GM10248 (cell line): ENCODE results near the gene NOC2L.

ENCODE experiments used
- CTCF ChIA-PET: fragments of 300-600 bp; sonication (Branson Sonifier 250); formaldehyde crosslinking; extraction: SDS; loops from one replicate; lab custom pipeline; 2021; ENCODE audit warnings: antibody characterized with exemption; lab: Yijun Ruan, JAX
- POLR2A ChIA-PET: fragments of 350-650 bp; sonication (Branson Sonifier 250); formaldehyde crosslinking; extraction: SDS; loops from one replicate; lab custom pipeline; 2020; ENCODE audit warnings: antibody characterized with exemption; lab: Yijun Ruan, JAX
- DNase-seq: peaks from one replicate; pipeline ENCODE4 v3.0.0; 2012; ENCODE audit errors: extremely low spot score
- TF ChIP-seq, protein P1 (sequence below): IDR thresholded peaks from 2 replicates; pipeline ENCODE4 v1.5.1; 2012; ENCODE audit warnings: mild to moderate bottlenecking, low read depth; ENCODE audit errors: extremely low read depth, missing control alignments, control extremely low read depth

Gene NOC2L

DNA sequence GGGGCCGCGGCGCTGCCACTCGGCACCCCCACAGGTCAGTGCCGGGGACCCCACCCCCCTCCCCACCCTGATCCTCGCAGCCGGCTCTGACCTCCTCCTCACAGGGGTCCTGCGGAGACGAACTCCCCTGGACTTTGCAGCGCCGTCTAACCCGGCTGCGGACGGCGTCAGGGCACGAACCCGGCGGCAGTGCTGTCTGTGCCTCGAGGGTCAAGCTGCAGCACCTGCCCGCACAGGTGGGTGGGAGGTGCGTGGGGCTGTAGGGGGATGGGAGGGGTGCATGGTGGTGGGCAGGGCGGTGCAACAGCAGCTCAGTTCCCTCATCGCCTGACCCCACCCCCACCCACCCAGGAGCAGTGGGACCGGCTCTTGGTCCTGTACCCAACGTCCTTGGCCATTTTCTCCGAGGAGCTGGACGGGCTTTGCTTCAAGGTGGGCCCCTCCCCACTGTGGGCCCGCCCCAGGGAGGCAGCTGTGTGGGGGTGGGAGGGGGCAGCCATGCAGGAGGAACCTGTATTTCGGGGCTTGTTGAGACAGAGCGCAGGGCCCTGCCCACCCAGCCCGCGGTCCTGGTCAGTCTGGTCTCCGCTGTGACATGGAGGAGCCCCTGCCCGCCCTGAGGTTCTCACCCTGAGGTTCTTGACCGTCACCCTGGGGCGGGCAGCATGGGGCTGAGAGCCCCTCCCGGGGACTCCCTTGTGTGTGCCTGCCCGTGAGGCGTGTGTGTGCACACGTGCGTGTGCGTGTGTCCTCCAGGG, 12.1 kb upstream of the NOC2L start:
- TF ChIP-seq, protein P1, sequence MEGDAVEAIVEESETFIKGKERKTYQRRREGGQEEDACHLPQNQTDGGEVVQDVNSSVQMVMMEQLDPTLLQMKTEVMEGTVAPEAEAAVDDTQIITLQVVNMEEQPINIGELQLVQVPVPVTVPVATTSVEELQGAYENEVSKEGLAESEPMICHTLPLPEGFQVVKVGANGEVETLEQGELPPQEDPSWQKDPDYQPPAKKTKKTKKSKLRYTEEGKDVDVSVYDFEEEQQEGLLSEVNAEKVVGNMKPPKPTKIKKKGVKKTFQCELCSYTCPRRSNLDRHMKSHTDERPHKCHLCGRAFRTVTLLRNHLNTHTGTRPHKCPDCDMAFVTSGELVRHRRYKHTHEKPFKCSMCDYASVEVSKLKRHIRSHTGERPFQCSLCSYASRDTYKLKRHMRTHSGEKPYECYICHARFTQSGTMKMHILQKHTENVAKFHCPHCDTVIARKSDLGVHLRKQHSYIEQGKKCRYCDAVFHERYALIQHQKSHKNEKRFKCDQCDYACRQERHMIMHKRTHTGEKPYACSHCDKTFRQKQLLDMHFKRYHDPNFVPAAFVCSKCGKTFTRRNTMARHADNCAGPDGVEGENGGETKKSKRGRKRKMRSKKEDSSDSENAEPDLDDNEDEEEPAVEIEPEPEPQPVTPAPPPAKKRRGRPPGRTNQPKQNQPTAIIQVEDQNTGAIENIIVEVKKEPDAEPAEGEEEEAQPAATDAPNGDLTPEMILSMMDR: no peak
- DNase-seq: no peak
- CTCF ChIA-PET: interaction anchor here (1.4 to 1.8 kb wide), 3 partner anchors 12 to 151 kb away, joined by 4 to 8 read pairs (median 6); no protein-coding TSS in a partner anchor
- POLR2A ChIA-PET: no interaction called here

DNA sequence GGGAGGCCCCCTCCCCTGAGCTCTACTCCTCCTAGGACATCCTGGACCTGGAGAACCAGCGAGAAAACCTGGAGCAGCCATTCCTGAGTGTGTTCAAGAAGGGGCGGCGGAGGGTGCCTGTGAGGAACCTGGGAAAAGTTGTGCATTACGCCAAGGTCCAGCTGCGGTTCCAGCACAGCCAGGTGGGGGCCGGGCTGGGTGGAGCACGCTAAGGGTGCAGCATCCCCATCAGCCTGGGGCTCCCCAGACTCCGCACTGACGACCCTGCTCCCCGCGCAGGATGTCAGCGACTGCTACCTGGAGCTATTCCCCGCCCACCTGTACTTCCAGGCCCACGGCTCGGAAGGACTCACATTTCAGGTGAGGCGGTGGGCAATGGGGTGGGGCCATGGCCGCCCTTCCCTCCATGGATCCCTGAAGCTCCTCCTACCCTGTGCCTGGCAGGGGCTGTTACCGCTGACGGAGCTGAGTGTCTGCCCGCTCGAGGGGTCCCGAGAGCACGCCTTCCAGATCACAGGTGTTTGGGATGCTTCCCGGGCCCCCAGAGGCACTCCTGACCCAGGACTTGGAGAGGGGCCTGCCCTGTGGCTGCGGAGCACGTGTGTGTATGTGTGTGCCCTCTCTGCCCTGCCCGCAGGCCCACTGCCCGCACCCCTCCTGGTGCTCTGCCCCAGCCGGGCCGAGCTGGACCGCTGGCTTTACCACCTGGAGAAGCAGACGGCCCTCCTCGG, 11.4 kb upstream of the NOC2L start:
- ChIA-PET POLR2A (no interaction called here), CTCF (interaction anchor here (0.8 to 1.8 kb wide), 3 partner anchors 13 to 65 kb away, joined by 3 to 8 read pairs (median 6); no protein-coding TSS in a partner anchor)
- no peak for DNase-seq
- TF ChIP-seq, protein P1: no peak

DNA sequence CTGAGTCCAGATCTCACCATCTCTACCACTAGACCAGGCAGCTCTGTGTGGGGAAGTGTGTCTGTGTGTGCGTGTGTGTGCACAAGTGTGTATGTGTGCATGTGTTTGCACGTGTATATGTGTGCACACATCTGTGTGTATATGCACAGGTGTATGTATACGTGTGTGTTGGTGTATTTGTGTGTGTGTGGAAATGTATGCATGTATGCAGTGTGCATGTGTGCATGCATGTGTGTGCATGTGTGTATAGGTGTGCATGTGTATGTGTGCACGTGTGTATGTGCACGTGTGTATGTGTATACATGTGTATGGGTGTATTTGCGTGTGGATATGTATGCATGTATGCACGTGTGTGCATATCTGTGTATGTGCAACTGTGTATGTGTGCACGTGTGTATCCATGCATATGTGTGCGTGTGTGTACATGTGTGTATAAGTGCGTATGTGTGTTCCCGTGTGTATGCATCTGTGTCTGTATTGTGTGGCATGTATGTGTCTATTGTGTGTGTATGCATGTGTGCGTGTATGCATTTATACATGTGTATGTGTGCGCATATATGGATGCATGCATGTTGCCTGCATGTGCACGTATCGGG, 10.3 kb upstream of the NOC2L start:
- ChIA-PET POLR2A (no interaction called here), CTCF (no interaction called here)
- no peak for DNase-seq
- TF ChIP-seq, protein P1: no peak

DNA sequence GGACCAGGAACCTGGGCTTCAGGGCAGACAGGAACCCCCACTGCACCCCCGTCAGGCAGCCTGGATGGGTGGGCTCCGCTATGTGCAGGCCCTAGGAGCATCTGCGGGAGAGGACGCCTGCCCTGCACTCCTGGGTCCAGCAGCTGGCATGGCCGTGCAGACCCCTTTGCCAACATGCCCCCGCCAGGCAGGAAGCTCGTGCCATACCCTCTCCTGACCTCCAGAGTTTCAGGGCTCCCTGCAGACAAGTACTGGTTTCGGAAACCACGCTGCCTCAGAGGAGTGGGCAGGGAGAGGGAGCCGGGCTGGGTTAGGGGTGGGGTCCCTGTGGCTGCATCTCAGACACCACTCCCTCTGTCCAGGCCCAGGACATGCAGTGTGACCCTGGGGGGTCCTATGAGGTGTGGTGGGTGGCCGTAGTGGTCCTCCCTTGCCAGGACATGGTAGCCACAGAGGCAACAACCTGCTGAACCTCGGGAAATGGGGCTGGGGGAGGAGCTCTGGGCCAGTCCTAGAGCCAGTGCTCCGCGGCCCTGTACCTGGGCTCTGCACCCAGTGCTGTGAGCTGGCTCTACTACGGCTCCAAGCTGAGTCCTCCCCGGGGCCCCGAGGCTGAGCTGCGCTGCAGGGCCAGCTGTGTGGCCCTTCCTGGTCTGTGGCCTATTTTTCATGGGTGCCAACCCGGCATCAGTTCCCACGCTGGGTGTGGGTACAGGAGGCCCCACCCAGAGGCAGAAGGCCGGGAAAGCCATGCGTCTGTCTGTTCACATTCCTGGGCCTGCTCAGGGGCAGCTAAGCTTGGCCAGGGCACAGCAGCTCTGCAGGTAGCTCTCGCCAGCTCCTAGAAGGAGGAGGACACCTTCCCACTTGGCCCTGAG, 8.6 kb upstream of the NOC2L start:
- TF ChIP-seq, protein P1: no peak
- no peak for DNase-seq
- POLR2A ChIA-PET: no interaction called here
- CTCF ChIA-PET: interaction anchor here (0.8 to 1.6 kb wide), 3 partner anchors 15 to 63 kb away, joined by 3 to 7 read pairs (median 4); no protein-coding TSS in a partner anchor

DNA sequence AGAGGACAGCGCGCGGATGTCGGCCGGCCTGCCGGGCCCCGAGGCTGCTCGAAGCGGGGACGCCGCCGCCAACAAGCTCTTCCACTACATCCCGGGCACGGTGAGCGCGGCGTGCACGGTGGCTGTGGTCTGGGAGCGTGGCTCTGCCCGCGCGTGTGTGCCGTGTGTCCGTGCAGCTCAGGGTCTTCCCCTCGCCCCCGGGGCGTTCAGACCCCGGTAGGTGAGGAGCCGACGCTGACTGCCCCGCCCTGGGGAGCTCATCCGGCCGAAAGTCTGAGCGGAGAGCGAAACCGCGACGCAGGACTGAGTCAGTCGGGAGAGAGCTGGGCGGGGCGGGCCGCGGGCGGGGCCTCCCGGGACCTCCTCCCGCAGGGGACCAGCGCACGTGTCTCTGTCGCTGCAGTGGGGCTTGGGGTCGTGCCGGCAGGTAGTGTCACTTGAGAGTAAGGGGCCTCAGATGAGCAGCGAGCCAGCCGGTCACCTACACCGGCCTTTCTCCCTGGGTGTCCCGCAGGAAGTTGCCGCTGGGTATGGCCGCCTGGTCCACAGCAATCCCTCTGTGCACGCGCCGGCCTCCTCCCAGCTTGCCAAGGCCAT, 7.7 kb upstream of the NOC2L start:
- DNase-seq: peak; percentile 88
- TF ChIP-seq, protein P1: no peak
- ChIA-PET POLR2A (no interaction called here), CTCF (interaction anchor here (0.8 to 1.6 kb wide), 6 partner anchors 9 to 62 kb away, joined by 3 to 7 read pairs (median 4); no protein-coding TSS in a partner anchor)
